ENCODE measurements around the gene RNF220. TPM values are rescaled to one million over a fixed set of nuclear protein-coding genes. Genes with fewer than 3 reads are reported as not detected.
A peak's percentile ranks its signal among the peaks of the same experiment; 100 is the strongest.

Gene RNF220
- total RNA-seq, 2 donors from 2014 or later, result 85.4 to 124 TPM

GRCh38 chr1:44513111-44513510 is 108.1 kb downstream of the RNF220 start:
- DNase-seq (no peak), ATAC-seq (no peak)
- Histone ChIP-seq H3K9me3 (no peaks in the 10 kb centered on the region), H3K36me3 (replicated peaks in 1 of 2; ENCODE audit: insufficient read depth in 1 of 2, low read depth in 2 of 2) (no peaks in the 10 kb centered on the region), H3K27ac (no peak overlapping the region), H3K4me1 (no peaks in the 10 kb centered on the region), H3K4me3 (no peak overlapping the region), H3K27me3 (peaks cover 0 to 3% of the 10 kb centered on the region in 2 donors)
- no peak for TF ChIP-seq POLR2A (IDR thresholded peaks at IDR 0.05)
- TF ChIP-seq CTCF (IDR thresholded peaks at IDR 0.05), result no peak
- intact Hi-C loops (cut with DNase I), result no loop called here
- WGBS, 2 donors, result 86 to 90% methylated on average over 5 of the region's 5 CpGs

- Histone ChIP-seq H3K36me3 (replicated peaks in 1 of 2; ENCODE audit: insufficient read depth in 1 of 2, low read depth in 2 of 2) (no peaks in the 10 kb centered on the region), H3K27me3 (no peaks in the 10 kb centered on the region), H3K4me1 (no peaks in the 10 kb centered on the region), H3K27ac (no peak overlapping the region), H3K9me3 (no peaks in the 10 kb centered on the region), H3K4me3 (no peak overlapping the region)
- DNase-seq (no peak), ATAC-seq (no peak)
- 51 to 56% methylated on average over 2 of the region's 2 CpGs for WGBS, 2 donors
- TF ChIP-seq CTCF (IDR thresholded peaks at IDR 0.05) (no peak), POLR2A (IDR thresholded peaks at IDR 0.05) (no peak)
- intact Hi-C loops (cut with DNase I), result no loop called here
These were observed 109.6 kb downstream of the RNF220 start for GRCh38 chr1:44514673-44515072.

GRCh38 chr1:44515416-44515815 is 110.4 kb downstream of the RNF220 start:
- Histone ChIP-seq H3K27ac (no peak overlapping the region), H3K36me3 (replicated peaks in 1 of 2; ENCODE audit: insufficient read depth in 1 of 2, low read depth in 2 of 2) (no peaks in the 10 kb centered on the region), H3K4me3 (no peak overlapping the region), H3K4me1 (no peaks in the 10 kb centered on the region), H3K9me3 (no peaks in the 10 kb centered on the region), H3K27me3 (no peaks in the 10 kb centered on the region)
- WGBS, 2 donors, result 67 to 87% methylated on average over 1 of the region's 1 CpG
- TF ChIP-seq CTCF (IDR thresholded peaks at IDR 0.05) (no peak), POLR2A (IDR thresholded peaks at IDR 0.05) (no peak)
- ATAC-seq (no peak), DNase-seq (no peak)
- intact Hi-C loops (cut with DNase I), result no loop called here

GRCh38 chr1:44519035-44519676 is 114.1 kb downstream of the RNF220 start:
- intact Hi-C loops (cut with DNase I), result no loop called here
- Histone ChIP-seq H3K27me3 (no peaks in the 10 kb centered on the region), H3K27ac (no peak overlapping the region), H3K9me3 (no peaks in the 10 kb centered on the region), H3K4me3 (no peak overlapping the region), H3K36me3 (replicated peaks in 1 of 2; ENCODE audit: insufficient read depth in 1 of 2, low read depth in 2 of 2) (no peaks in the 10 kb centered on the region), H3K4me1 (no peaks in the 10 kb centered on the region)
- DNase-seq (peak in 1 of 4 donors; percentile 5), ATAC-seq (no peak)
- TF ChIP-seq CTCF (IDR thresholded peaks at IDR 0.05) (no peak), POLR2A (IDR thresholded peaks at IDR 0.05) (no peak)
- 51 to 61% methylated on average over 7 of the region's 7 CpGs for WGBS, 2 donors

Measured in body of pancreas (tissue), 4 donors.